ENCODE data around the gene FUS. TPM values are rescaled to one million over a fixed set of nuclear protein-coding genes. Genes with fewer than 3 reads are reported as not detected.

Gene FUS
- total and polyA plus RNA-seq, 2 of the 8 experiments (the other 6 are each of a cell fraction or from before 2014, with no cell fraction given), result 484 to 685 TPM

DNA sequence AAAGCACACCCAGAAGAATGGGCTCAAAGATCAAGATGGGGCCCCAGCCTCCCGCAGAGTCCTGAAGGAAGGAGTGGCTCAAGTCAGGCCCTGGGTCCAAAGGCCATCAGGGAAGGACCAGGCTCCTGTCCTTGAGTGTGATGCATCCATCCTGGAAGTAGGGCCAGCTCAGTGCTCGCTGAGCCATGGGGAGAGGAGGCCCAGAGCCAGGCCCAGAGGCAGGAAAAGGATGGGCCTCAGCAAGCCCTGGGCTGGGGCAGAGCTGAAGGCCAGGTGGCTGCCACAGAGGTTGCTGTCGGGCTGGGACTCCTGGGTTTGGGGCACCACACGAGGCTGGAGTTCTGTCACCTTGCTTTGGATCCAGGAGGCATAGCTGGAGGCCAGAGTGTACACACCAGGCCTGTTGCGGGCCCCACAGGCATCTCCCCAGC is 48.1 kb upstream of the FUS start:
- H3K23ac ChIP-seq (ENCODE audit: insufficient read length), result no peak overlapping the region
- H3K4me3 ChIP-seq (ENCODE audit: extremely low read depth in 1 of 4, insufficient read depth in 2 of 4, low read depth in 3 of 4, low read length in 4 of 4), result no peak overlapping the region
- H3K9ac ChIP-seq (replicated peaks in 1 of 4; ENCODE audit: extremely low read depth in 1 of 4, low read depth in 3 of 4, low read length in 3 of 4), result no peak overlapping the region
- peaks cover 16% of the 10 kb centered on the region for H3K23me2 ChIP-seq (ENCODE audit: low read depth, low read length)
- peaks cover 0 to 39% (median 32%) of the 10 kb centered on the region in 4 experiments; a peak in 6 of 7 replicates for H3K4me1 ChIP-seq (replicated peaks in 1 of 4; ENCODE audit: control insufficient read depth in 3 of 4, insufficient read depth in 4 of 4, low read length in 3 of 4)
- no peak overlapping the region for H2BK20ac ChIP-seq (ENCODE audit: low read length)
- no peak overlapping the region for H4K5ac ChIP-seq (ENCODE audit: insufficient read length, low read depth, low read length)
- no peak overlapping the region for H3K56ac ChIP-seq (replicated peaks; ENCODE audit: insufficient read length, low read depth, low read length)
- H2BK120ac ChIP-seq (replicated peaks; ENCODE audit: low read depth, low read length), result no peak overlapping the region
- no peak overlapping the region for H3K14ac ChIP-seq (ENCODE audit: insufficient read length)
- ChIA-PET POLR2A (ENCODE audit: partially characterized antibody) (interaction anchor here (0.6 to 34.9 kb wide), 9 partner anchors 4 to 71 kb away, joined by 3 to 713 read pairs (median 4); partner anchors contain the start of genes BCKDK, FUS, KAT8 and PRSS36), CTCF (ENCODE audit: partially characterized antibody) (interaction anchor here (1.1 to 1.3 kb wide), 2 partner anchors 29 to 39 kb away, joined by 3 read pairs; no protein-coding TSS in a partner anchor)
- no peaks in the 10 kb centered on the region for H3K27me3 ChIP-seq (replicated peaks in 1 of 4; ENCODE audit: control insufficient read depth in 3 of 4, extremely low read depth in 1 of 4, insufficient read depth in 3 of 4, low read length in 3 of 4)
- H4K8ac ChIP-seq (ENCODE audit: extremely low read depth, insufficient read depth, low read length), result no peak overlapping the region; the same call in 1 of the 2 replicates
- H2AFZ ChIP-seq (ENCODE audit: low read length), result no peak overlapping the region
- H3K18ac ChIP-seq (ENCODE audit: extremely low read depth, low read length), result no peak overlapping the region
- peaks cover 6 to 7% of the 10 kb centered on the region in 2 experiments for H4K20me1 ChIP-seq (replicated peaks in 1 of 2; ENCODE audit: control insufficient read depth in 1 of 2, insufficient read depth in 2 of 2, low read length in 2 of 2)
- H3K4me2 ChIP-seq (ENCODE audit: insufficient read depth in 1 of 2, low read depth in 2 of 2, low read length in 2 of 2), result 0 out of 4 replicates have a peak overlapping the region, but pooled peaks of 1 of the 2 experiments have one; percentile 2
- H2BK15ac ChIP-seq (ENCODE audit: low read length), result no peak overlapping the region
- no peak overlapping the region; the same call in 1 of the 2 replicates for H2BK5ac ChIP-seq (ENCODE audit: low read depth, low read length)
- DNase-seq (ENCODE audit: low read depth in 1 of 2, low spot score in 2 of 2), result no peak
- no peak overlapping the region for H4K91ac ChIP-seq (replicated peaks; ENCODE audit: insufficient read length, low read length)
- H3K36me3 ChIP-seq (ENCODE audit: control insufficient read depth in 2 of 4, insufficient read depth in 4 of 4, low read length in 3 of 4), result peaks cover 14 to 27% (median 19%) of the 10 kb centered on the region in 4 experiments
- H3K4ac ChIP-seq (replicated peaks; ENCODE audit: insufficient read length, low read depth, low read length), result no peak overlapping the region
- no peak overlapping the region for H2BK12ac ChIP-seq (ENCODE audit: low read depth, low read length)
- peaks cover 0 to 19% of the 10 kb centered on the region in 2 experiments; a peak in 2 of 4 replicates for H3K79me2 ChIP-seq (ENCODE audit: control insufficient read depth in 1 of 2, insufficient read depth in 2 of 2, low read length in 2 of 2)
- no peak for FAIRE-seq
- no peak overlapping the region for H2AK5ac ChIP-seq (ENCODE audit: low read depth, low read length)
- H3K27ac ChIP-seq (ENCODE audit: low read depth, low read length), result no peak overlapping the region; the same call in 1 of the 2 replicates
- WGBS, 2 experiments (ENCODE audit: extremely low coverage in 1 of 2, insufficient coverage in 1 of 2, insufficient read length in 1 of 2, insufficient replicate concordance in 2 of 2, low coverage in 1 of 2, low lambda C conversion rate in 2 of 2, missing lambda C conversion rate in 1 of 2), result 96% methylated on average over 5 of the region's 5 CpGs; no CpG with 5 or more reads in 1 of the 2 experiments
- peaks cover 9% of the 10 kb centered on the region for H3K79me1 ChIP-seq (ENCODE audit: low read depth, low read length)
- H3K9me3 ChIP-seq (ENCODE audit: insufficient read depth in 2 of 2, low read depth in 1 of 2, low read length in 1 of 2), result no peaks in the 10 kb centered on the region
- TF ChIP-seq GABPA (IDR thresholded peaks at IDR 0.05; ENCODE audit: borderline replicate concordance, insufficient read depth, low read length), result no peak
- TF ChIP-seq HDAC6 (IDR thresholded peaks at IDR 0.05; ENCODE audit: low read depth, low read length), result no peak
- TF ChIP-seq EZH2 (IDR thresholded peaks at IDR 0.05; ENCODE audit: low read depth, low read length, severe bottlenecking), result no peak
- TF ChIP-seq CBX8 (IDR thresholded peaks at IDR 0.05; ENCODE audit: borderline replicate concordance, low read depth, low read length), result no peak
- TF ChIP-seq PHF8 (conservative IDR thresholded peaks at IDR 0.05; ENCODE audit: low read depth, low read length), result no peak
